Anterior cingulate cortex (tissue), 58 donors: ENCODE measurements around the gene APELA.
"Not testable (repeated sequence)": the region's sequence is repeated elsewhere in the genome, so short reads cannot be mapped to it uniquely, and the experiment has no call there.

Source experiments
- DNase-seq, 58 donors: peaks; one replicate each; lab custom pipeline; 2025; lab: John Stamatoyannopoulos, UW

APELA gene

DNA sequence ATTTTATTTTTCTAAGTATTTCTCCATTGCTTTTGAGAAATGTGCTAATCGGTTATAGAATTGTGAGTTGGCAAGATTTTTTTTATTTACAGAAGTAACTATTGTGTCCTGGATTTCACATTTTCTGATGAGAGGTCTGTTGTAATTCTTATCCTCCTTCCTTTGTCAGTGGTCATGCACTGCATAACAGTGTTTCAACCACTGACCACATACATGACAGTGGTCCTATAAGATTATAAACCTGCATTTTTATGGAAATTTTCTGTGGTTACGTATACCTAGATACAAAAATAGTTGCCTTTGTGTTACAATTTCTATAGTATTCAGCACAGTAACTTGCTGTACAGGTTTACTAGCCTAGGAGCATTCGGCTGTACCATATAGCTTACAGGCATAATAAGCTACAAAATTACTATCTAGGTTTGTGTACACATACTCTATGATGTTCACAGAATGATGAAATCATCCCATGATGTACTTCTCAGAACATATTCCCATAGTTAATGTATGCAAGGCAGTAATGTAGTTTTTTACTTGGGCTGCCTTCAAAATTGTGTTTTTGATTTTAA, 47.8 kb downstream of the APELA start:
- DNase-seq = no peak

DNA sequence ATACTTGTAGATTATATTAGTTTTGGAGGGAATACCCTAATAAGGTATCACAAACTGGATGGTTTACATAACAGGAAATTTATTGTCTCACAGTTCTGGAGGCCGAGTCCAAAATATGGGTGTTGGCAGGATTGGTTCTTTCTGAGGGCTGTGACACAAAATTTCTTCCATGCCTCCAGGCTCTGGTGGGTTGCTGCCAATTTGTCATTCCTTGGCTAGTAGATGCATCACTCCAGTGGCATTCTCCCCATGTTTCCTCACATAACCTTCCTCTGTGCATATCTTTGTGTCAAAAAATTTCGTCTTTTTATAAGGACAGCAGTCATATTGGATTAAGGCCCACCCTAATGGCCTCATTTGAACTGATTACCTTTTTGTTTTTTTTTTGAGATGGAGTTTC, 49.3 kb downstream of the APELA start:
- DNase-seq = no peak

DNA sequence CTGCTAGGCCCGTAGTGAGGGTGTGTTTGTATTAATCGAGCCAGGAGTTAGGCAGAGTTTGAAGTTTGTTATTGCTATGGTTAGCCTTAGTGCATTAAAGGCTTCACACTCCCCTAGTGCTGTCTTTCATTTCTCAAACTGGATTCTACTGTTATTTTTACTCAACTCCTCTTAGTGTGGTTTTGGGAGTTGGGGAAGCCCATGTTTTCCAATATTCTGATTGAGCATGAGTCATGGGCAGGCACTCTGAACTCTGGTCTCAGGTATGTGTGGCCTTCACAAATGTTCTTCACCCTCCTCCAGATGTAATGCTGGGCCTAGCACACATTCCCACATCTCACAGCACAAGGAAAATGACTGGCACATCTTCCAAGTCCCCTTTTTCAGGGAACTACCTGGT, 50.1 kb downstream of the APELA start:
- not testable (repeated sequence) for DNase-seq

DNA sequence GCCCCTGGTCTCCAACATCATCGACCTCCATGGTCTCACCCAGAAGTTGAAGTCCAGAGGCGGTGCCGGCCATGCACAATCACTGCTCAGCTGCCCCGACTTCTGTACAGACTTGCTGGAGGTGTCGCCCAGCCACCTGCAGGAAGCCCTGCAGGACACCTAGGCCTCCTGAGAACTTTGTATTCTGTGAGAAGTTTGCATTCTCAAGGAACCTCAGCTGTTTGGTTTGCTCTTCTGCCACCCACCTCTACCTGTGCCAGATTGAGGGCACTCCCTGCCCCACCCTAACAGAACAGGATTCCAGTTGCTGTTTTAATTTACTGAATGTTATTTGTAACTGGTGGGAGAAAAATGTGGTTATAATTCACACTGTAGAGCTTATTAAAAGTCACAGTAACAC, 53.7 kb downstream of the APELA start:
- DNase-seq = no peak

DNA sequence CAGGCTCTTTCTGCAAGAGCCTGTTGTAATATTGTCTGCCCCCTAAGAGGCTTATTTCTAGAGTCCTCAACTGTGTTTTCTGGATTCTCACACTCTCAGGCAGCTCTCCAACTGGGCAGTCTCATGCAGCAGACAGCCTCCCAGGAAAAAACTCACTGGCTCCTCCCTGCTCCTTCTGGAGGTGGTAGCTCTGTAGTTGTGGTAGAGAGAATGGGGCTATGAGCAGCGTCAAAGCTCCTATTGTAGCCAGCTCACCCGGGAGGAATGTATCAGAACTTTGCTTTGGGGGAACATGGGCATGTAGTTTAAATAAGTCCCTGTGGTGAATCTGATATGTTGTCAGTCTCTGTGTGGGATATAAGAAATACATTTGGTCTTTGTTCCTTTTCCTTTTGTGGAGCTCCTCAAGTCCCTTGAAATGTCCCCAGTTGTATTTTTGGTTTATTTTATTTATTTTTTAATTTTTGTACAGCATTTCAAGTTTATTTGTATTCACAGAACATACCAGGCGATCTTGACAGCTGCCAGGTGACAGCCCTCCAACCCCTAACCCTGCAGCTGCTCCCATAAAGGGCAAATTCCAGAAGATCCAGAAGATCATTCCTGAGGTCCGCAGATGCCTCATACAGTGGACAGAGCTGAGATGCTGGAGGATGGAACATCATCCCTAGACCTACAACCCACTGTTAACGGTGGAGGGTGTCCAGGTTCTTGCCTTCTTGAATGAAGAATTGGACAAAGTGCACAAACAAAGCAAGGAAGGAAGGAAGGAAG, 54.8 kb downstream of the APELA start:
- no peak for DNase-seq

DNA sequence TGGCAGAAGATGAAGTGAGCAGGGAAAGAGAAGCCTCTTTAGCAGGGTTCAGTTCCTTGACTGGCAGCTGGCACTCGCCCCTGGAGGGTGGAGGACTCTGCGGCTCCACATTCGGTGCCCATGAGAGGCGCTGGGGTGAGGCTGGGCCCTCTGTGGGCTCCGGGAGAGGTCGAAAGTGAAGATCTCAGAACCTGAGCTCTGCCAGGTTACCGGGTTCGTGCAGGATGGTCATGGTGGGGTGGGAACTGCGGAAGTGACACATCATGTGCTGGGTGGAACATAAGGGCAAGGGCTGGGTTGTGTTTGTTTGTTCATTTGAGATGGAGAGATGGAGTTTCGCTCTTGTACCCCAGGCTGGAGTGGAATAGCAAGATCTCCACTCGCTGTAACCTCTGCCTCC, 56.3 kb downstream of the APELA start:
- no peak for DNase-seq

DNA sequence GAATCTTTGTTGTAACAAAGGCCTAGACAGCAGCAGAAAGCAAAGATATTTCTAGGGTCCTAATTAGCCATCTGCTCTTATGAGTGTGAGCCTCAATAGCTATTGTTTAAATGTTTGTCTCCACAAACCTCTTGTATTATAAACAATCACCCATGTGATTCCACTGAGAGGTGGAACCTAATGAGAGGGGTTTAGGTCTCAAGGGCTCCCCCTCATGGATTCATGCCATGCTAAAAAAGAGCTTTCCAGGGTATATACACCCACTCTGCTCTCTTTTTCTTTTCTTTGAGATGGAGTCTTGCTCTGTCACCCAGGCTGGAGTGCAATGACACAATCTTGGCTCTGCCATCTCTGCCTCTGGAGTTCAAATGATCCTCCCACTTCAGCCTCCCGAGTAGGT, 58.4 kb downstream of the APELA start:
- DNase-seq = no peak

DNA sequence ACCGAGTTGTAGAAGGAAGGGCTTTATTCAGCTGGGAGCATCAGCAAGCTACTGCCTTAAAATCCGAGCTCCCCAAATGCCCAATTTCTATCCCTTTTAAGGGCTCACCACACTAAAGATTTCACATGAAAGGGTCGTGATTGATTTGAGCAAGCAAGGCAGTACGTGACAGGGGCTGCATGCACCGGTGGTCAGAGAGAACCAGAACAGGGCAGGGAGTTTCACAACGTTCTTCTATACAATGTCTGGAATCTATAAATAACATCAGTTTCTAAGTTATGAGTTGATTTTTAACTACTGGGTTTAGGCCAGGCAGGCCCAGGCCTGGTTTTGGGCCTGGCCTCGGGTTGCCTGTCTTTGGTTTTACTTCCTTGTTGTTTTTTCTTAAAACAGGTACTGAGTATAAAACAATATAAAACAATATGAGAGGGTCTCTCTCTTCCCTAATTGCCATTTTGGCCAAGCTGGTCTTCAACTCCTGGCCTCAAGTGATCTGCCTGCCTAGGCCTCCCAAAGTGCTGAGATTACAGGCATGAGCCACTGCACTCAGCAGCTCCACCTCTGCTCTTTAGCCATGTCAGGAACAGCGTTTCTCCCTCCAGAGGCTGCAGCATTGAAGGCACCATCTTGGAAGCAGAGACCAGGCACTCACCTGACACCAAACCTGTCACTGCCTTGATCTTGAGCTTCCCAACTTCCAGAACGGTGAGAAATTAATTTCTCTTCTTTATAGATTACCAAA, 59.1 kb downstream of the APELA start:
- not testable (repeated sequence) for DNase-seq

DNA sequence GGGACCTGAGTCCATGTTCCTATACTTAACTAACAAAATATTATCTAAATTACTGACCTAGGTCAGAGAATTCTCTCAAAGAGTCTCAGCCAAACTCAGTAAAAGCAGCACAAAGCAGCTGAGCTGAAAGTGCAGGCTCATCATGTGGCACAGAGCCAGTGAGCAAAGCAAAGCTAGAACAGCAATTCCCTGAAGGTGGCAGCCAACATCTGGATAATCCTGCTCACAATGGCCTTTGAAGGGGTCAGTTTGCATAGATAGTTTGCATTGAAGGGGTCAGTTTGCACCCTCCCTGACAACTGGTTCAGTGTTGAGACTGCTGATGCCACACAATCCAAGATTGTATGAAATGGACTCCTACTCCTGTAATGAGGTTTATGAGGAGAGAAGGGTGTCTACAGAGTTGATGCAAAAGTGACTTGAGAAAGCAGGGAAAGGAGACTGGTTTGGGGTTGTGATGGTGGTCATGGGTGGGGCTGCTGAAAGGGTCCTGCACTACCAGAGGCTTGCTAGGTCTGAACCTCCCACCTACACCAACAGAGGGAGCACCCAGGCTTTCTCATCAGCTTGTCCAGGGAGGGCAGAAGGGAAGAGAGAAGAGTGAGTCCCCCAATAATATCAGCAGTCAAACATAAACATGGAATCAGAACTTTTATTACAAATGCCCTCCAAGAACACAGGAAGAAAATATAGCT, 60.7 kb downstream of the APELA start:
- peak in 28 of 58 donors; percentile 4 to 63 (median 30) for DNase-seq

DNA sequence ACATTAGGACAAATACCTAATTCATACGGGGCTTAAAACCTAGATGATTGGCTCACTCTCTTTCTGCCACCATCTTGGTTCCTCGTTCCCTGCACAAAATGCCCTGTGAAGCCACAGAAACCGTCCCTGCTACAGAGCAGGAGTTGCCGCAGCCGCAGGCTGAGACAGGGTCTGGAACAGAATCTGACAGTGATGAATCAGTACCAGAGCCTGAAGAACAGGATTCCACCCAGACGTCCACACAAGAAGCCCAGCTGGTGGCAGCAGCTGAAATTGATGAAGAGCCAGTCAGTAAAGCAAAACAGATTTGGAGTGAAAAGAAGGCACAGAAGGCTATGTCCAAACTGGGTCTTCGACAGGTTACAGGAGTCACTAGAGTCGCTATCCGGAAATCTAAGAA, 66.2 kb downstream of the APELA start:
- DNase-seq = peak in 1 of 58 donors; percentile 2

DNA sequence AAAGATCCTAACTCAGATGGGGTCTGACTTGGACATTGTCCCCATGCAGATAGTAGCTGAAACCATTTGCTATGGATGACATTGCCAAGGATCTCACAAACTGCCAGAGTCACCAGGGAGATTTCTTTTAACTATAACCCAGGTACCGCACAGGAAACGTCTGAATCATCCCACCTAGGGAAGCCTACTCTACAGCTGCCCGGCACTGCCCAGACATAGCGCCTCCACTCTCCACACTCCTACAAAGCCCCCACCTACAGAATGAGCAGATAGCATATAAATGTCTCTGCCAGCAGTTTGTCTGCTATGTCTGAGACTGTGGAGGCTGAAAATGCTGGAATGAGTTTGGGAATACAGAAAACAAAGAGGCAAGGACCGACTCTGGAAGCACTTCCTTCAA, 68.2 kb downstream of the APELA start:
- DNase-seq = peak in 3 of 58 donors; percentile 10 to 27 (median 17)

DNA sequence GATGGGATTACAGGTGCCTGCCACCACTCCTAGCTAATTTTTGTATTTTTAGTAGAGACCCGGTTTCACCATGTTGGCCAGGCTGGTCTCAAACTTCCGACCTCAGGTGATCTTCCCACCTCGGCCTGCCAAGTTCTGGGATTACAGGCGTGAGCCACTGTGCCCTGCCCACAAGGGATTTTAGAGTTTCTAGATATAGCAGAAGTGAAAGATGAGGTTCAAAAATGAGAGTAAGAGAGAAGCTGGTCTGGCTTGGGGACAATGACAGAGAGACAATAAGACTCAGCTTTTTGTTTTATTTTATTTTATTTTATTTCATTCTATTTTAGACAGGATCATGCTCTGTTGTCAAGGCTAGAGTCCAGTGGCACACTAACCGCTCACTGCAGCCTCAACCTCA, 69.8 kb downstream of the APELA start:
- no peak for DNase-seq
